Colon (tissue), 2 donors: Measurements from ENCODE around the gene SNCB.
"Not testable (repeated sequence)": the region's sequence is repeated elsewhere in the genome, so short reads cannot be mapped to it uniquely, and the experiment has no call there.

Experiments used
- FAIRE-seq: peaks from 2 replicates; lab custom pipeline; 2012; peaks lifted over from hg19 to GRCh38; lab: Jason Lieb, UNC
- donor health status: control.
- donor health status: control.

Gene SNCB

GRCh38 chr5:176621661-176622079, 8.7 kb downstream of the SNCB start:
- no peak for FAIRE-seq

GRCh38 chr5:176620333-176620981, 9.9 kb downstream of the SNCB start:
- FAIRE-seq = no peak

GRCh38 chr5:176619569-176620332, 10.6 kb downstream of the SNCB start:
- no peak for FAIRE-seq

GRCh38 chr5:176619203-176619568, 11.1 kb downstream of the SNCB start:
- FAIRE-seq = no peak

GRCh38 chr5:176618783-176619182, 11.6 kb downstream of the SNCB start:
- no peak for FAIRE-seq

- FAIRE-seq = no peak
Measured at GRCh38 chr5:176616511-176616910, 13.8 kb downstream of the SNCB start.

- FAIRE-seq = no peak
Measured at GRCh38 chr5:176614805-176615478, 15.4 kb downstream of the SNCB start.

GRCh38 chr5:176612855-176613254, 17.5 kb downstream of the SNCB start:
- FAIRE-seq = no peak

- no peak for FAIRE-seq
Measured at GRCh38 chr5:176612008-176612407, 18.3 kb downstream of the SNCB start.

GRCh38 chr5:176611435-176611834, 18.9 kb downstream of the SNCB start:
- no peak for FAIRE-seq

GRCh38 chr5:176610435-176610773, 19.9 kb downstream of the SNCB start:
- FAIRE-seq = no peak

GRCh38 chr5:176609724-176610434, 20.5 kb downstream of the SNCB start, which contains the start of gene GPRIN1:
Gene GPRIN1, minus strand, starts transcription at chr5:176610156. Its CDS starts 10,322 bp downstream, at chr5:176599834.
- FAIRE-seq = no peak

- no peak for FAIRE-seq
Measured at GRCh38 chr5:176608937-176609723, 21.2 kb downstream of the SNCB start.

- no peak for FAIRE-seq
Measured at GRCh38 chr5:176608142-176608705, 22.1 kb downstream of the SNCB start.

- no peak for FAIRE-seq
Measured at GRCh38 chr5:176606875-176607274, 23.5 kb downstream of the SNCB start.

- no peak for FAIRE-seq
Measured at GRCh38 chr5:176606032-176606431, 24.3 kb downstream of the SNCB start.

- FAIRE-seq = no peak
Measured at GRCh38 chr5:176603091-176603490, 27.2 kb downstream of the SNCB start.

- no peak for FAIRE-seq
Measured at GRCh38 chr5:176601901-176602482, 28.3 kb downstream of the SNCB start.

- not testable (repeated sequence) for FAIRE-seq
Measured at GRCh38 chr5:176599749-176600430, 30.4 kb downstream of the SNCB start.
